ENCODE measurements around the gene PPFIBP1.

- TF ChIP-seq CTCF (IDR thresholded peaks at IDR 0.05), result no peak
- no peak for TF ChIP-seq POLR2A (IDR thresholded peaks at IDR 0.05)
- TF ChIP-seq EP300 (IDR thresholded peaks at IDR 0.05), result no peak
- TF ChIP-seq POLR2AphosphoS5 (IDR thresholded peaks at IDR 0.05), result no peak
Measured at GRCh38 chr12:27576667-27577347, 52.8 kb downstream of the PPFIBP1 start.

Measured in suprapubic skin (tissue), 4 donors.